Nephron progenitor cell (in vitro differentiated cells): ENCODE measurements around the gene QSOX2.

Source experiments
- DNase-seq: peaks from one replicate; pipeline ENCODE4 v3.0.0; 2021
- H3K27ac Mint-ChIP-seq: 2 replicates; pipeline ENCODE4 v1.8.0; 2021; ENCODE audit warnings: mild to moderate bottlenecking, moderate library complexity, mixed read lengths
- H3K27me3 Mint-ChIP-seq: 2 replicates; pipeline ENCODE4 v1.8.0; 2021; ENCODE audit warnings: mild to moderate bottlenecking, low read depth, mixed read lengths; ENCODE audit not compliant: poor library complexity
- H3K36me3 Mint-ChIP-seq: 2 replicates; pipeline ENCODE4 v1.8.0; 2021; ENCODE audit warnings: low read depth, mixed read lengths
- H3K4me1 Mint-ChIP-seq: 2 replicates; pipeline ENCODE4 v1.8.0; 2021; ENCODE audit warnings: mixed read lengths
- H3K4me3 Mint-ChIP-seq: 2 replicates; pipeline ENCODE4 v1.8.0; 2021; ENCODE audit warnings: mild to moderate bottlenecking, moderate library complexity, mixed read lengths
- H3K9me3 Mint-ChIP-seq: 2 replicates; pipeline ENCODE4 v1.8.0; 2021; ENCODE audit warnings: mild to moderate bottlenecking, moderate library complexity, mixed read lengths
- TF ChIP-seq, protein P1 (sequence below): fragments of 200-600 bp; sonication (generic); IDR thresholded peaks from 2 replicates; pipeline ENCODE4 v1.5.0; 2021; ENCODE audit warnings: antibody characterized with exemption

The QSOX2 gene

GRCh38 chr9:136171009-136171800, 74.4 kb downstream of the QSOX2 start:
- Mint-ChIP-seq H3K27me3 (peaks cover 25% of the 10 kb centered on the region), H3K9me3 (peaks cover 14% of the 10 kb centered on the region), H3K27ac (peak overlapping the region; percentile 48), H3K36me3 (no peaks in the 10 kb centered on the region), H3K4me3 (peak overlapping the region; percentile 45), H3K4me1 (peaks cover 65% of the 10 kb centered on the region)
- TF ChIP-seq, protein P1, sequence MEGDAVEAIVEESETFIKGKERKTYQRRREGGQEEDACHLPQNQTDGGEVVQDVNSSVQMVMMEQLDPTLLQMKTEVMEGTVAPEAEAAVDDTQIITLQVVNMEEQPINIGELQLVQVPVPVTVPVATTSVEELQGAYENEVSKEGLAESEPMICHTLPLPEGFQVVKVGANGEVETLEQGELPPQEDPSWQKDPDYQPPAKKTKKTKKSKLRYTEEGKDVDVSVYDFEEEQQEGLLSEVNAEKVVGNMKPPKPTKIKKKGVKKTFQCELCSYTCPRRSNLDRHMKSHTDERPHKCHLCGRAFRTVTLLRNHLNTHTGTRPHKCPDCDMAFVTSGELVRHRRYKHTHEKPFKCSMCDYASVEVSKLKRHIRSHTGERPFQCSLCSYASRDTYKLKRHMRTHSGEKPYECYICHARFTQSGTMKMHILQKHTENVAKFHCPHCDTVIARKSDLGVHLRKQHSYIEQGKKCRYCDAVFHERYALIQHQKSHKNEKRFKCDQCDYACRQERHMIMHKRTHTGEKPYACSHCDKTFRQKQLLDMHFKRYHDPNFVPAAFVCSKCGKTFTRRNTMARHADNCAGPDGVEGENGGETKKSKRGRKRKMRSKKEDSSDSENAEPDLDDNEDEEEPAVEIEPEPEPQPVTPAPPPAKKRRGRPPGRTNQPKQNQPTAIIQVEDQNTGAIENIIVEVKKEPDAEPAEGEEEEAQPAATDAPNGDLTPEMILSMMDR, result no peak
- DNase-seq, result peak; percentile 50

DNA sequence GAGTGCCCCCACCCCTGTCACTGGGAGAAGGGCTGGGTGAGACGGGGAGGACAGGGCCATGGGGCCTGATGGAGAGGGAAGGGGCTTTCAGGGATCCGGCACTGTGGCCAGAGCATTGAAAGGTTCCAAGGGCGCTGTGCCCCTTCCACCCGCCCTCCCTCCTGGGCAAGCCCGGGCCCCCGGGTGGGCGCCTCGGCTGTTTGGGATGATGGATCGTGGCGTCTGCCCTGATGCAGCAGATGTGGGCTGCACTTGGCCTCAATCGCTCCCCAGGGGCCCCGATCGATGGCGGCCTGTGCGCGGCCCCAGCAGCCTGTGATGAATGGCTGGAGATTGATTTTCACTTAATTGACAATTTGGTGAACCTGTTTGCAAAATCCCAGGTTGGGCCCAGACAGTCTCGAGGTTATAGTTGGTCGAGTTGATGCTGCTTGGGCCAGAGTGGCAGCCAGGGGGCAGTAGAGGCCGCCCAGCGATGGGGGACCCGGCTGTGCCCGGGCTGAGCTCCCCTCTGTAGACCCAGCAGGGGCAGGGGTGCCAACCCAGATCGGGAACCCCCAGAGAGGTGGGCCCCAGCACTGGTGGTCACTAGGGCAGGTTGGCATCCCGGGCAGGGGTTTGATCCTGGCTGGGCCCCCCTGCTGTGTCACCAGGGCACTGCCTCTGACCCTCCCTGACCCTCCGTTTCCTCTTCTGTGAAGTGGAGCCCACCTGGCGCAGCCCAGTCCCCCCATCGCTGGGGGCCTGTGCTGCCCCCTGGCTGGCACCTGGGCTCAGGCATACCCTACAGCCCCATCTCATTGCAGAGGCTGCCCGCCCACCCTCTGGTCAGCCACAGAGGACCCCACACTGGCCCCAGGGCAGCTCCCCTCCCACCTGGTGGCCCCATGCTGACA, 75.4 kb downstream of the QSOX2 start:
- Mint-ChIP-seq H3K36me3 (no peaks in the 10 kb centered on the region), H3K27me3 (peaks cover 31% of the 10 kb centered on the region), H3K4me3 (no peak overlapping the region), H3K4me1 (peaks cover 56% of the 10 kb centered on the region), H3K9me3 (peaks cover 23% of the 10 kb centered on the region), H3K27ac (no peak overlapping the region)
- TF ChIP-seq, protein P1, result peak; percentile 68
- DNase-seq, result peak; percentile 68

GRCh38 chr9:136169495-136169894, 76.1 kb downstream of the QSOX2 start:
- Mint-ChIP-seq H3K4me1 (peaks cover 48% of the 10 kb centered on the region), H3K4me3 (peak overlapping the region; percentile 66), H3K27me3 (peaks cover 38% of the 10 kb centered on the region), H3K9me3 (peaks cover 29% of the 10 kb centered on the region), H3K36me3 (no peaks in the 10 kb centered on the region), H3K27ac (no peak overlapping the region)
- TF ChIP-seq, protein P1, result no peak
- DNase-seq, result no peak

DNA sequence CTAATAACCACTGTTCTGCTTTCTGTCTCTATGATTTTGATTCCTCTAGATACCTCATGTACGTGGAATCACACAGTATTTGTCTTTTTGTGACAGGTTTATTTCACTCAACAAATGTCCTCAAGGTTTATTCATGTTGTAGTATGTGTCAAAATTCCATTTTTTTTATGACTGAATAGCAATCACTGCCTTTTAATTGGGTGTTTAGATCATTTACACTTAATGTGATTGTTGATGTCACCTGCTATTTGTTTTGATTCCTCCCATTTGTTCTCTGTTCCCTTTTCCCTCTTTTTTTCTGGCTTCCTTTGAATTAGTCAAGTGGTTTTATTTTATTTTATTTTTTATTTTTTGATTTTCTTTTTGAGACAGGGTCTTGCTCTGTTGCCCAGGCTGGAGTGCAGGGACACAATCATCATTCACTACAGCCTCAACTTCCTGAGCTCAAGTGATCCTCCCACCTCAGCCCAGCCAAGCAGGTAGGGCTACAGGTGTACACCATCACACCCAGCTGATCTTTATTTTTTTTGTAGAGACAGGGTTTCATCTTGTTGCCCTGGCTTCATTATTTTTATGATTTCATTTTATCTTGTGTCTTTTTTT, 82.3 kb downstream of the QSOX2 start:
- Mint-ChIP-seq H3K27me3 (peaks cover 66% of the 10 kb centered on the region), H3K9me3 (peaks cover 40% of the 10 kb centered on the region), H3K36me3 (no peaks in the 10 kb centered on the region), H3K4me1 (peaks cover 23% of the 10 kb centered on the region), H3K4me3 (no peak overlapping the region), H3K27ac (no peak overlapping the region)
- TF ChIP-seq, protein P1, result no peak
- no peak for DNase-seq

DNA sequence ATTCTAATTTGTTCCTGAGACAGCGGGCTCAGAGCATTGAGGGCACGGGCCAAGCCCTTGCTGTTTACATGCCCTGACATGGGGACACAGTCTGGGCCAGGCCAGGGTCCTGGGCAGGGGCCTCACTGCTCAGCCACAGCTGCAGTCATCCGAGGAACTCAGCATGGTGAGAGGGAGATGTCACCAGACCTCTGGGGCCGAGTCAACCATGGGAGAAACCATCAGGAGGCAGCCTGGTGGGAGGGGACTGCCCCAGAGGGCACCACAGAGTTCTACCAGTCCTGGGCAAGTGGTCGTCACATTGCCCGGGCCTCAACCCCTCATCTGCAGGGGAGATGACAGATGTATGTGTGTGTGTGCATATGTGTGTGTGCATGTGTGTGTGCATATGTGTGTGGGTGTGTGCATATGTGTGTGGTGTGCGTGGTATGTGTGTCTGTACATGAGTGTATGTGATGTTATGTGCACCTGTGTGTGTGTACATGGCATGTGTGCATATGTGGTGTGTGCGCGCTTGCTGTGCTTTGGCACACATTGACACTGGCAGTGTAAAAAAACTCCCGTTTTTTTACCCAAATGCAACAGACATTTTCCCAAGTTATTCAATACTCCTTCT, 84.5 kb downstream of the QSOX2 start:
- H3K9me3 Mint-ChIP-seq, result peaks cover 29% of the 10 kb centered on the region
- DNase-seq, result peak; percentile 37
- no peaks in the 10 kb centered on the region for H3K36me3 Mint-ChIP-seq
- H3K27ac Mint-ChIP-seq, result no peak overlapping the region
- TF ChIP-seq, protein P1, result no peak
- H3K4me1 Mint-ChIP-seq, result peaks cover 38% of the 10 kb centered on the region
- peaks cover 68% of the 10 kb centered on the region for H3K27me3 Mint-ChIP-seq
- H3K4me3 Mint-ChIP-seq, result no peak overlapping the region
